OCI-LY3 (cell line): ENCODE data around the gene STMN1.

ENCODE experiments used
- H2AFZ ChIP-seq: fragments of 200-600, 300-600 bp; shearing (Covaris generic); 2 replicates; pipeline ENCODE4 v1.6.0; 2014; ENCODE audit warnings: antibody characterized with exemption, low read depth, low read length
- H3K27ac ChIP-seq: fragments of 200-600, 300-600 bp; sonication (generic); 2 replicates; pipeline ENCODE4 v1.5.1; 2014; ENCODE audit warnings: mild to moderate bottlenecking, low read length, moderate library complexity, mixed read lengths
- H3K27me3 ChIP-seq: fragments of 200-600, 300-600 bp; sonication (generic); 2 replicates; pipeline ENCODE4 v1.6.1; 2014; ENCODE audit warnings: low read depth, low read length, mixed read lengths
- H3K36me3 ChIP-seq: fragments of 200-600, 300-600 bp; sonication (generic); replicated peaks from 2 replicates; pipeline ENCODE3; 2014; ENCODE audit warnings: low read depth, low read length, mixed read lengths
- H3K4me1 ChIP-seq: fragments of 300-600, 200-600 bp; sonication (generic); 2 replicates; pipeline ENCODE4 v1.6.1; 2014; ENCODE audit warnings: low read length, mixed read lengths
- H3K4me2 ChIP-seq: fragments of 200-600, 300-600 bp; sonication (generic); 2 replicates; pipeline ENCODE4 v1.6.1; 2014; ENCODE audit warnings: low read length, mixed read lengths
- H3K4me3 ChIP-seq: fragments of 300-600, 200-600 bp; sonication (generic); 2 replicates; pipeline ENCODE4 v1.5.1; 2014; ENCODE audit warnings: antibody characterized with exemption, mild to moderate bottlenecking, low read length, moderate library complexity
- H3K79me2 ChIP-seq: fragments of 300-600, 200-600 bp; shearing (Covaris generic); 2 replicates; pipeline ENCODE4 v1.6.1; 2014; ENCODE audit warnings: mild to moderate bottlenecking, low read length, mixed read lengths
- H3K9ac ChIP-seq: fragments of 300-600, 200-600 bp; shearing (Covaris generic); 2 replicates; pipeline ENCODE4 v1.6.0; 2014; ENCODE audit warnings: mild to moderate bottlenecking, low read length, moderate library complexity
- H3K9me3 ChIP-seq: fragments of 200-600, 300-600 bp; shearing (Covaris generic); 2 replicates; pipeline ENCODE4 v1.6.1; 2014; ENCODE audit warnings: low read length, mixed read lengths; ENCODE audit not compliant: insufficient read depth
- H4K20me1 ChIP-seq: fragments of 200-600, 300-600 bp; sonication (generic); 2 replicates; pipeline ENCODE4 v1.6.1; 2016; ENCODE audit warnings: low read length, mixed read lengths; ENCODE audit not compliant: insufficient read depth
- EZH2phosphoT487 ChIP-seq: fragments of 200-600 bp; shearing (Covaris generic); IDR thresholded peaks from 2 replicates; pipeline ENCODE4 v1.6.1; 2018; ENCODE audit warnings: antibody characterized with exemption, mixed run types, low read depth
- TF ChIP-seq, protein P1 (sequence below): fragments of 200-600, 300-600 bp; sonication (generic); IDR thresholded peaks from 2 replicates; pipeline ENCODE4 v1.5.1; 2014; ENCODE audit warnings: antibody characterized with exemption, low read length, low read depth

Gene STMN1

DNA sequence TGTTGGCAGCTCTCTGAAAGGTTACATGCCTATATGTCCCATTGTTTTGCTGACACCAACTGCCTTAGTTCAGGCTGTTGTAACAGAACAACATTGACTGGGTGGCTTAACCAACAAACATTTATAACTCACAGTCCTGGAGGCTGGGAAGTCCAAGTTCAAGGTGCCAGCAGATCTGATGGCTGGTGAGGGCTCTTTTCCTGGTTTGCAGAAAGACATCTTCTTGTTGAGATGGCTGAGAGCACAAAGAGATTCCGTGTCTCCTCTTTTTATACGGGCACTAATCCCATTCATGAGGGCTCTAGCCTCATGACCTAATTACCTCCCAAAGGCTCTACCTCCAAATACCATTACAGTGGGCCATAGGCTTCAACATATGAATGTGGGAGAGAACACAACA is 10.2 kb upstream of the STMN1 start:
- no peaks in the 10 kb centered on the region for H3K79me2 ChIP-seq
- H3K27me3 ChIP-seq, result no peaks in the 10 kb centered on the region
- TF ChIP-seq, protein P1, sequence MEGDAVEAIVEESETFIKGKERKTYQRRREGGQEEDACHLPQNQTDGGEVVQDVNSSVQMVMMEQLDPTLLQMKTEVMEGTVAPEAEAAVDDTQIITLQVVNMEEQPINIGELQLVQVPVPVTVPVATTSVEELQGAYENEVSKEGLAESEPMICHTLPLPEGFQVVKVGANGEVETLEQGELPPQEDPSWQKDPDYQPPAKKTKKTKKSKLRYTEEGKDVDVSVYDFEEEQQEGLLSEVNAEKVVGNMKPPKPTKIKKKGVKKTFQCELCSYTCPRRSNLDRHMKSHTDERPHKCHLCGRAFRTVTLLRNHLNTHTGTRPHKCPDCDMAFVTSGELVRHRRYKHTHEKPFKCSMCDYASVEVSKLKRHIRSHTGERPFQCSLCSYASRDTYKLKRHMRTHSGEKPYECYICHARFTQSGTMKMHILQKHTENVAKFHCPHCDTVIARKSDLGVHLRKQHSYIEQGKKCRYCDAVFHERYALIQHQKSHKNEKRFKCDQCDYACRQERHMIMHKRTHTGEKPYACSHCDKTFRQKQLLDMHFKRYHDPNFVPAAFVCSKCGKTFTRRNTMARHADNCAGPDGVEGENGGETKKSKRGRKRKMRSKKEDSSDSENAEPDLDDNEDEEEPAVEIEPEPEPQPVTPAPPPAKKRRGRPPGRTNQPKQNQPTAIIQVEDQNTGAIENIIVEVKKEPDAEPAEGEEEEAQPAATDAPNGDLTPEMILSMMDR, result no peak
- no peak for TF ChIP-seq EZH2phosphoT487
- peaks cover 12% of the 10 kb centered on the region for H3K4me1 ChIP-seq
- no peak overlapping the region for H3K9ac ChIP-seq
- H3K27ac ChIP-seq, result no peak overlapping the region
- no peak overlapping the region for H3K4me3 ChIP-seq
- no peaks in the 10 kb centered on the region for H4K20me1 ChIP-seq
- H3K9me3 ChIP-seq, result no peaks in the 10 kb centered on the region
- H3K4me2 ChIP-seq, result no peak overlapping the region
- H3K36me3 ChIP-seq, result no peaks in the 10 kb centered on the region
- no peak overlapping the region for H2AFZ ChIP-seq

DNA sequence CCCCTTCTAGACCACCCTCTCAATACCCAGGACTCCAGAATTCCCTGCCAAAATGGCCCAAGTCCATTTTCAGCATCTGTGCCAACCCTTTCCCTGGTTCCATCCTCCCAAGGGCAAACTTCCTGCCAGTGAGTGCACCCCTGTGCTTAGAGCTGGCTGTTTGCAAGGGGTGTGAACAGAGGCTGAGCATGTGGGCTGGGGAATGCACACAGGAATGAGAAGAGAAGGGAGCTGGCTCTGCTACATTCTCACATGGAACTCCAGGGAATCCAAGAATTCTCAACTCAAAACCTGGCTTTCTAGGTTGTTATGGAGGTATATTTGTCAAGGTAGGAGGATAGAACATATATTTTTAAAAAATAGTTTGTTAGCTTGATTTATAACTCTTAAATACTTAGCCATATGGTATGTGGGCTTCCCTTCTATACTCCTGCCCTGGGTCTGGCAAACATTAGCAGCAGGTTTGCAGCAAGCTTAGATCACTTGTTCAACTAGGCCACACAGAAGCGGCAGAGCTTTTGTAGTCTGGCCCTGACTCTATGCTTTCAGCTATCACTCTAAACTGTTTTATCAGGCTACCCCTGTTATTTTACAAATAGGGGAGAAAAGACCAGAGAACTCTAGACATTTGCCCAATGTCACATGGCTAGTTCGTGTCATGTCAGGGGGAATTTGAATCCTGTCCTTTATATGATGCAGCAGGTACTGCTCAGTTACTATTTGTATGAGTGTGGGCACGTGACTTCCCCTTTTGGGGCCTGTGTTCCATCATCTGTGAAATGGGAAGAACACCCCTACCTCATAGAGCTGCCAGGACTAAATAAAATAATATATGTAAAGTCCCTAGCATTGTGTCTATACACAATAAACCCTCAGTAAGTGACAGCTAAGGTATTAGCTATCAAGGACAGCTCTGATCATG is 8.1 kb upstream of the STMN1 start:
- Histone ChIP-seq H2AFZ (peak overlapping the region; percentile 88), H3K27me3 (no peaks in the 10 kb centered on the region), H3K9ac (no peak overlapping the region; the same call in 1 of the 2 replicates), H3K36me3 (no peaks in the 10 kb centered on the region), H3K9me3 (no peaks in the 10 kb centered on the region), H3K4me3 (no peak overlapping the region), H4K20me1 (no peaks in the 10 kb centered on the region), H3K4me2 (peak overlapping the region; percentile 56), H3K79me2 (no peaks in the 10 kb centered on the region), H3K27ac (no peak overlapping the region), H3K4me1 (peaks cover 12% of the 10 kb centered on the region)
- no peak for TF ChIP-seq EZH2phosphoT487
- TF ChIP-seq, protein P1, result no peak

DNA sequence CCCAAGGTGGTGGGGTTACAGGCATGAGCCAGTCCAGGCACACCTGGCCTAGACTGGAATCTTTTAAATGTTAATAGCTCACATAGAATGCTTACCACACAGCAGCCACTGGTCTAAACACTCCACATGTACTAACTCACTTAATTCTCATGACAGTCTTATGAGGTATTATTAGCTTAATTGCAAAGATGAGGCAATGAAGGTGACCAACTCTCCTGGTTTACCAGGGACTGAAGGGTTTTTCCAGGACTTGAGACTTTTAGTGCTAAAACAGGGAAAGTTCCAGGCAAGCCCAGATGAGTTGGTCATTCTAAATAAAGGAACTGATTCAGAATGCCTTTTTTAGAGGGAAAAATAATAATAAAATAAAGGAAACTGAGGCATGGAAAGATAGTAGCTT is 7.0 kb upstream of the STMN1 start:
- no peak for TF ChIP-seq EZH2phosphoT487
- TF ChIP-seq, protein P1, result no peak
- H3K4me3 ChIP-seq, result no peak overlapping the region
- H3K4me2 ChIP-seq, result no peak overlapping the region
- H3K9me3 ChIP-seq, result no peaks in the 10 kb centered on the region
- peaks cover 12% of the 10 kb centered on the region for H3K4me1 ChIP-seq
- H3K27me3 ChIP-seq, result no peaks in the 10 kb centered on the region
- no peak overlapping the region for H2AFZ ChIP-seq
- H3K9ac ChIP-seq, result no peak overlapping the region
- H4K20me1 ChIP-seq, result no peaks in the 10 kb centered on the region
- no peaks in the 10 kb centered on the region for H3K79me2 ChIP-seq
- no peak overlapping the region for H3K27ac ChIP-seq
- H3K36me3 ChIP-seq, result no peaks in the 10 kb centered on the region

DNA sequence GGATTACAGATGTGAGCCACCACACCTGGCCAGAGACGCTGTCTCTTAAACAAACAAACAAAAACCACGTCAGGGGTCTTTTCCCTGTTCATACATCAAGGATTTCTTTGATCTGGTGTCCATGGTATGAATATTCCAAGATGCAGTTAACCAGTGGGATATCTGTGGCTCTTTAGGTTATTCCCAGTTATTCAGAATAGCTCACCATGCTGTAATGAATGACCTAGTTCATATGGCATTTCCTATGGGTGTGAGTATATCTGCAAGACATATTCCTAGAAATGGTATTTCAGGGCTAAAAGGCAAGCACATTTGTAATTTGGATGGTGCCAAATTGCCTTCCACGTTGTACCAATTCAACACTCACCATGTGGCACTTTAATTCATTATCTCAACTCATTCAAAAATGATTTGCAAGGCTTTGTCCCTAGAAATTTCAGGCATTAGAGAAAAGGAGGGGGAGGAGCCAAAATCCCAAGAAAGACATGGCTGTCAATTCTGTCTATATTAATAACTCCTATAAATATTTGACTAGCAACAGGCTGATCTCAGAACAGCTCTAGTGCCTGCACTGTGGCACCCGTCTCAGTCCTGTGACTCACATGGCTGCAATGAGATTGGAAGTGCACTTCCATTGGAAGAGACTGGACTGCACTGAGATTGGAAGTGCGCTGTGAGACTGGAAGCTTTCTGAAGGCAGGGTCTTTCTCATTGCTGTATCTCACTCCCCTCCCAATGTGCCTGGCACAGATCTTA is 6.0 kb upstream of the STMN1 start:
- TF ChIP-seq, protein P1, result no peak
- no peak for TF ChIP-seq EZH2phosphoT487
- Histone ChIP-seq H3K4me3 (no peak overlapping the region), H3K36me3 (no peaks in the 10 kb centered on the region), H3K27me3 (no peaks in the 10 kb centered on the region), H3K27ac (no peak overlapping the region), H4K20me1 (no peaks in the 10 kb centered on the region), H3K4me1 (peaks cover 12% of the 10 kb centered on the region), H3K9ac (no peak overlapping the region), H3K9me3 (no peaks in the 10 kb centered on the region), H2AFZ (no peak overlapping the region), H3K4me2 (no peak overlapping the region), H3K79me2 (no peaks in the 10 kb centered on the region)
